Adipose tissue (tissue), 3 donors: ENCODE measurements around the gene NID1. TPM values are rescaled to one million over a fixed set of nuclear protein-coding genes. Genes with fewer than 3 reads are reported as not detected.

Experiments used
- H3K27ac ChIP-seq: one replicate; pipeline ENCODE4 v1.5.1; 2013; ENCODE audit warnings: low read depth, low read length
- WGBS, 3 donors: extraction: QIAGEN DNeasy Blood & Tissue Kit; methylation state at CpG; one replicate each; pipeline ENCODE4 v1.1.7; 2013; 5-methylcytosine and 5-hydroxymethylcytosine counted together
- polyA plus RNA-seq, 3 donors: library from polyadenylated mRNA; stranded (reverse); fragments of 200-250 nt; gene quantifications; one replicate each; pipeline ENCODE4 v1.2.3, GENCODE V29; 2013
- donor health status: healthy with polysubstance abuse.
- donor health status: Bipolar disorder and iron deficiency.
- donor health status: healthy.

NID1 gene
- polyA plus RNA-seq, 3 donors: 25.8 to 143 (median 66.6) TPM

DNA sequence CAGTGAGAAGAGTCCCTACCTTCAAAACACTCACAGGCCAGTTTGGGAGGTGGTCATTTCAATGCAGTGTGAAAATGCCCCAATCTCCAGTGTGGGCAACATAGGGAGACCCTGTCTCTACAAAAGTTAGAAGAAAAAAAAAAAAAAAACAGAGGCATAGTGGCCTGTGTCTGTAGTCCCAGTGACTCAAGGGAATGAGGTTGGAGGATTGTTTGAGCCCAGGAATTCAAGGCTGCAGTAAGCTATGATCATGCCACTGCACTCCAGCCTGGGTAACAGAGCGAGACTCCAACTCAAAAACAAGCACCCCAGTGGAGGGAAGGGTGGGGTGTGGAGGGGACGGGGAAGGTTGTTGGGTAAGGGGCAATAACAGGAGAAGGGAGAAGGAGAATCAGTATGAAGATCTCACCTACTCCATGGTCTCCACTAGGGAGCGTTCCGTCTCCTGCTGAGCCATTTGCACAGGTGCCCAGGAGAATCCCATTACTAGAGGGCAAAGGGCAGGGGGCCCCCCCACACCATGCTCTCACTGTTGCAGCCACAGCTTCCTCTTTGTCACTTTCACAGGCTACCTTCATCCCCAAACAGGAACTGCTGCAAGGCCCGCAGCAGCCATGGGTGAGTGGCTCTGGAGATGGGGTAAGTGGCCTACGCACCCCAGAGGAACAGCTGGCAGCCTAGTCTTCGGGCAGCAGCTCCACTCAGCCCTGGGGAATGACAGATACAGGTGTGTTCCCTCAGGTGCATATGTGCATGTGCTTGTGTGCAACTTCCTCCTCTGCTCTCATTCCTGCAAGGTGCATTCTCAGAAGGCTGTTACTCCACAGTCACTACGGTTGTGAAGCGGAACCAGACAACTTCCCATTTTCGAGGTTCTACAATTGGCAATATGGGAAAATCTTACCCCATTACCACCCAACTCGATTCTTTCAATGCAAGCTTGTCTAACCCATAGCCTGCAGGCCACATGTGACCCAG is 110.3 kb downstream of the NID1 start:
- 55 to 76% (median 72%) methylated on average over 11 of the region's 11 CpGs for WGBS, 3 donors
- no peak overlapping the region for H3K27ac ChIP-seq

- H3K27ac ChIP-seq: no peak overlapping the region
- 78 to 93% (median 86%) methylated on average over 2 of the region's 2 CpGs for WGBS, 3 donors
Measured at GRCh38 chr1:235953801-235954200, 111.1 kb downstream of the NID1 start.

- 71 to 74% (median 71%) methylated on average over 4 of the region's 4 CpGs for WGBS, 3 donors
- no peak overlapping the region for H3K27ac ChIP-seq
Measured at GRCh38 chr1:235952950-235953615, 111.8 kb downstream of the NID1 start.

GRCh38 chr1:235951661-235952060 is 113.2 kb downstream of the NID1 start:
- H3K27ac ChIP-seq: no peak overlapping the region
- 74 to 86% (median 82%) methylated on average over 4 of the region's 4 CpGs for WGBS, 3 donors

GRCh38 chr1:235950318-235950717 is 114.6 kb downstream of the NID1 start:
- H3K27ac ChIP-seq: no peak overlapping the region
- 83 to 94% (median 94%) methylated on average over 10 of the region's 10 CpGs for WGBS, 3 donors

DNA sequence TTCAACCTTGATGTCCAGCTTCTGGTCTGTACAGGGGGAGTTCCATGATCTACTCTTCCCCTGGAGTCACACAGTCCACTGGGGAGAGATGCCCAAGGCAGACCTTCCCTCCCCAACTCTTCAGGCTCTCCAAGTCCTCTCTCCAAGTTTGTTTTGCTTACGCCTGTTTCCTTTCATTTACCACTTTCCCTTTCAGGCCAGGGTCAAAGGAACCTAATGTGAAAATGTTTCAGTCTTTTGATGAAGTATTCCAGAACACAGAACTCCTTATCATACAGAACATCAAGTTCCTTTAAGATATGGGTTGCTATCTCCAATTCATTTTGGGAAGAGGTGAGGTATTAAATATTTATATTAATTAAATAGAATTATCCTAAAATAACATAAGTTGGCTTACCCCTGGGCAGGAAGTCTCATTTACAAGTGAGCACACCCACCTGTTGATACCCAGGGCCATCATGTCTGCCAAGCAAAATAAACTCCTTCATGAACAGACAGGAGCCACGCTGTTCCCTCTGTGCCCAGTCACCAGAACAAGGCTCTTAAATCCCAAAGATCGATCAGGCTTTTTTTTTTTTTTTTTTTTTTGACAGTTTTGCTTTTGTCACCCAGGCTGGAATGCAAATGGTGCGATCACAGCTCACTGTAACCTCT is 116.0 kb downstream of the NID1 start:
- no peak overlapping the region for H3K27ac ChIP-seq
- WGBS, 3 donors: 76 to 86% (median 79%) methylated on average over 4 of the region's 4 CpGs

- WGBS, 3 donors: 45 to 86% (median 81%) methylated on average over 7 of the region's 7 CpGs
- H3K27ac ChIP-seq: no peak overlapping the region
Measured at GRCh38 chr1:235947989-235948388, 116.9 kb downstream of the NID1 start.

DNA sequence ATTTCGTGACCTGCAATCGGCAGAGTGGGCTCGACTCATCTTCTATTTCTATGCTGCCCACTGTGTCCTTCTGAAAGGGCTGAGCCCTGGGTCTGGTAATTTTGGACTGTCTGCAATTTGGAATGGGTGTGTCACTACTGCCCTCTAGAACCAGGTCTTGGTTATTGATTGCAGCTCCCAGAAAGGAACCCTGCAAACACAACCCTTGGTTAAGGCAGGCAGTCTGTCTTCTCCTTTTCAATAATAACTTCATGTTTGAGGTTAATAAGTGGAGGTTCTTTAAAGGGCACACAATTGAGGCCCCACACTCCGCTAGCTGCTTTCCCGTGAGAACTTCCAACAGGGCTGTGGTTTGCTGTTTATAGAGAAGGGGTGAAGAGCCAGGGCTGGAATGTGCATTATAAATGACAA is 118.3 kb downstream of the NID1 start:
- 67 to 79% (median 74%) methylated on average over 5 of the region's 5 CpGs for WGBS, 3 donors
- H3K27ac ChIP-seq: no peak overlapping the region

DNA sequence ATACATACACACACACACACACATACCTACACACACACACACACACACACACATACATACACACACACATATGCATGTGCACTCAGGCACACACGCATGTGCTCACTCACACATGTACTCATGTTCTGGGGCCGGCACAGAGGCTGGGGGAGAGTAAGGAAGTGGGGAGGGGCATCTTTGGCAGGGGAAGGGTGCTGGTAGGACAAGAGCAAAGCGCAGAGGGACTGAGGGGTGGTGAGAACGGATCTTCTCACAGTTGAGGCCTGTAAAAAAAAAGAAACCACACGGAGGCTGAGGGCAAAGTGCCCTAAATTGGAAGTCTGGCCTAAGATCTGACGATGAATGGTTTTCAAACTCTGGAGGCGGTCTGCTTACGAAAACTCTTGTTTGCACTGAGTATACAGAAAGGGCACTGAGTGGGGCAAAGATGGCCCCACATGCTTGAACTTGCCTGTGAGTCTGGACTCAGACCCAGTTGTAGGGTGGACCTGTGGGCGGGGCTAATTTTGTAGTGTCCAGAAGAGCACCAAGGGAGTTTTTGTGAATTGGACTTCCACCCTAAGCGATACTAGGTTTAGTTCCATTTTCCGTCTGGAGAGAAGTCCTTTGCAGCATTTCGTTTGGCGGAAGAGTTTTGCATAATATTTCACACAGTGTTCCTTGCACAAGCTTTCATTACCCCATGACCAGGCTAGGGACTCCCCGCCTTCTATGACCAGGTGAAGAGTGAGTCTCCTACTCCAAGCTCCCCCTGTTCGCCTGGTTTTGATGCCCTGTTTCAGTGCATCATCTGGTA is 118.9 kb downstream of the NID1 start:
- no peak overlapping the region for H3K27ac ChIP-seq
- WGBS, 3 donors: 60 to 88% (median 66%) methylated on average over 15 of the region's 15 CpGs

- WGBS, 3 donors: 54 to 67% (median 62%) methylated on average over 9 of the region's 9 CpGs
- no peak overlapping the region for H3K27ac ChIP-seq
Measured at GRCh38 chr1:235943581-235944114, 121.2 kb downstream of the NID1 start.

DNA sequence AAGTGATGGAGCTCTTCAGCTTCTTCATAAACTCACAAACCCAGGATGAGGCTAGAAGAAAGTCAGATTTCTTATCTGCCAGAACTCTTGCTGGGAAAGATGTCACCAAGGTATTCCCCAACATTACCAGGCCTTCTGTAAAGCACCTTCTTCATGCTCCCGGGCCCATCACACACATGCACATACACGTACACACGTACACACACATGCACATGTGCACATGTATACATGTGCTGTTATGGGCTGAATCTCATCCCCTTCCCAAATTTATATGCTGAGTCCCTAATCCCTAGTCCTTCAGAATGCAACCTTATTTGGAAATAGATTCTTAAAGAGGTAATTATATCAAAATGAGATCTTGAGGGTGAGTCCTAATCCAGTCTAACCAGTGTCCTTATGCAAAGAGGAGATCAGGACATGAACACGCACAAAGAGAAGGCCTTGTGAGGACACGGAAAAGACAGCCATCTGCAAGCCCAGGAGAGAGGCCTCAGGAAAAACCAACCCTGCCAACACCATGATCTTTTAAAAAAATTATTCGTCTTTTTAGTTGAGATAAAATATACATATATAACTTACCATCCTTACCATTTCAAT is 121.8 kb downstream of the NID1 start:
- H3K27ac ChIP-seq: no peak overlapping the region
- WGBS, 3 donors: 92 to 94% (median 92%) methylated on average over 6 of the region's 6 CpGs

GRCh38 chr1:235942625-235942934 is 122.3 kb downstream of the NID1 start:
- peak overlapping the region; percentile 45 for H3K27ac ChIP-seq
- WGBS, 3 donors: 57 to 81% (median 67%) methylated on average over 6 of the region's 6 CpGs

DNA sequence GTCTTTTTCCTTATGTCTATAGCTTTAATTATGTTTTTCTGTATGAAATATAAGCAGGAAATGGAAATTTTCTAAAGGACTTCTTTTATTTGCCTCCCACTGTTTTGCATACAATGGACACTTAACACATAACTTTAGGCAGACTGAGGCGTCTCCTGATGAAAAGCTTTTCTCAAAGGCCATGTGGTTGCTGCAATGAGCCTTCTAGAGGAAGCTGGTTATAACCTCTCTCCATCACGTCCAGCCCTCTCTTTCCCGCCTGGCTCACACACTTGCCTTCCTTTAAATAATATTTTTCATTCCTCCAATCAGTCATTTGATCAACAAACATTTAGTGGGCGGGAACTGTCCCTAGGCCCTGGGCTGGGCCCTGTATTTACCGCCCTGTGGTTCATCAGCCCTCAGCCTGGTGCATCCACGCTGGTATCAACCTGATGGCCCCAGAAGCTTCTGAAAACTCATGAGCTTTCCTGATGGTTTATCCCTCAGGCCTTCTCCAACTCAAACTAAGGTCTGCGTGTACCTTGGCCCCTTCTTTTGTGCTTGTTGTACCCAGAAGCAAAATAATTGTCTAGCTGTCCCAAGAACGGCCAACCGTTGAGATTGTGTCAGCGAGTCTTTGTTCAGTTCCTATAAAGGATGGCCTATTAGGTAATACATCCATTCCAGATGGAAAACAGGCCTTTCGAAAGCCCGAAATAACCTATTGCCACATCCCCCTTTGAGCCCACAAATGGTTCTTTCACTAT is 122.8 kb downstream of the NID1 start:
- peak overlapping the region; percentile 45 for H3K27ac ChIP-seq
- 54 to 84% (median 64%) methylated on average over 12 of the region's 12 CpGs for WGBS, 3 donors

DNA sequence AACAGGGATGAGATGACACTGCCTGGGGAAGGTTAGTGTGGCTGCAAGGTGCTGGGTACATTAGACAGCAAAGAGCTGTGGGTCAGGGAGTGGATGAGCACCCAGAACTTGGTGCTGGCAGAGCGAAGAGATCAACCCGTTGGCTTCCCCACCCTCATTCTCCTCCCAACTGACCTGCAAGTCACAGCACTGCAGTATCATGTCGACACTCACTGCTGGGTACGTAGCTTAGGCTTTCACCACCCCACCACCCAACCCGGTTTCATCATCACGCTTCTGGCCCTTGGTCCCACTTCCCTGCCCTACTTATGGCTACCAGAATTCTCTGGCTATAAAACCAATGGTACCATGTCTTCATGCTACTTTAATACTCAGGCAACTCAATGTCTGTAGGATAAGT is 124.6 kb downstream of the NID1 start:
- no peak overlapping the region for H3K27ac ChIP-seq
- WGBS, 3 donors: 55 to 94% (median 80%) methylated on average over 6 of the region's 6 CpGs

DNA sequence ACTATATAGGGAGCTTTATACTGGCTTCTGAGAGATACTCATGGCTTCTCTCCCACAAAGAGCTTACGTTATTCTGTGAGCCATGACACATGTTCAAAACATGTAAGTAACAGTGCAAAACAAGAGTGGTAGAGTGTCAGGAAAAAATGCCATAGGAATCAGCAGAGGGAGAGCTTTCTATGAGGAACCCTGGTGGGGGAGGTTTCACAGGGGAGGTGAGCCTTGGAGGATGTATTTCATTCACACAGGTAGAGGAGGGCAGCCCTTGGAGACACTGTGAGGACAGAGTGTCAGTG is 125.5 kb downstream of the NID1 start:
- H3K27ac ChIP-seq: peak overlapping the region; percentile 45
- WGBS, 3 donors: 27 to 51% (median 44%) methylated on average over 1 of the region's 1 CpG

DNA sequence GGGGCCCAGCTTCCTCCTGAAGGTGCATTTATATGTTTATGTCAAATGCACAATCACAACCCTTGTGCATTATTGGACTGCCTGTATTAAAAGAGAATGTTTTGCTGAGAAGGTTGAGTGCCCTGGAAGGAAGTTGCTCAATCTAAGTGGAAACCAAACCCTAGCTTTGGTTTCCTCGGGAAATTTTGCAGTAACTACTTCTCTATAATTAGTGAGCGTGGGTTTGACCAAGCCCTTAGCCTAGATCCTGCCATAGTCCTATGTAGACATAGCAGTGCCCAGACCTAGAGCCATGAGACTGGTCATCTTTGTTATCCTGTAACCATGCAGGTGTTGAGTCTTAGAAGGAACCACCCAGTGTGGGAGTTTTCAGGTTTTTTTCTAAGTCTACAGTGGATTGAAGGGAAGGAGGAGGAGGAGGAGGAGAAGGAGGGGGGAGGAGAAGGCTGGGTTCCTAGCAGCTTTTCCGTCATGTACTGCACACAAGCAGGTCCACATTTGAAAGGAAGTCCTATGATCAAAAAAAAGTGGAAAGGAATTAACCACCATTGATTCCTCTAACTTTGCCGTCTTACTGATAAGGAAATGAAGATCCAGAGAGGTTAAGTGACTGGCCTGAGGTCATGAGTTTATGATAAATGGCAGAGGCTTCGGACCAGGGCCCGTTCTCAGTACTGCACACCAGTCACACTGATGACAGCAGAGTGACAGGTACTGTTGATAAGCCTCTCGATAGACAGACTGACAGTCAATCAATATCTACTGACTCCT is 126.0 kb downstream of the NID1 start:
- peak overlapping the region; percentile 45 for H3K27ac ChIP-seq
- WGBS, 3 donors: 28 to 43% (median 33%) methylated on average over 7 of the region's 7 CpGs

GRCh38 chr1:235937123-235937522 is 127.8 kb downstream of the NID1 start:
- H3K27ac ChIP-seq: no peak overlapping the region
- 46 to 70% (median 50%) methylated on average over 5 of the region's 5 CpGs for WGBS, 3 donors
